Bronchial epithelial cell (primary cell): ENCODE measurements around the gene PCGF1. TPM values are rescaled to one million over a fixed set of nuclear protein-coding genes. Genes with fewer than 3 reads are reported as not detected.
"Not testable (repeated sequence)": the region's sequence is repeated elsewhere in the genome, so short reads cannot be mapped to it uniquely, and the experiment has no call there.

ENCODE experiments used
- DNase-seq: peaks from one replicate; pipeline ENCODE4 v3.0.0-alpha.2; 2010; ENCODE audit warnings: low read depth
- FAIRE-seq: peaks from 2 replicates; lab custom pipeline; 2011; peaks lifted over from hg19 to GRCh38; lab: Jason Lieb, UNC
- H3K27me3 ChIP-seq: 2 replicates; pipeline ENCODE4 v1.5.1; 2011; ENCODE audit warnings: low read length; ENCODE audit not compliant: control insufficient read depth, insufficient read depth
- H3K36me3 ChIP-seq: 2 replicates; pipeline ENCODE4 v1.5.1; 2011; ENCODE audit warnings: low read length; ENCODE audit not compliant: control insufficient read depth, insufficient read depth
- H3K4me3 ChIP-seq: 2 replicates; pipeline ENCODE4 v1.5.1; 2011; ENCODE audit warnings: mild to moderate bottlenecking, low read depth, low read length, control low read depth
- CTCF ChIP-seq: IDR thresholded peaks from 2 replicates; pipeline ENCODE4 v1.5.1; 2011; ENCODE audit warnings: mild to moderate bottlenecking, moderate library complexity, low read length, control low read depth, inconsistent platforms; ENCODE audit not compliant: insufficient read depth, severe bottlenecking
- total RNA-seq: library from RNA; depleted of rRNA; stranded (reverse); fragments of >200 nt; gene quantifications from 2 replicates; pipeline ENCODE4 v1.2.1, GENCODE V29; 2014

PCGF1 gene
- total RNA-seq, 1 donor from 2014 or later: 35.5 TPM

- Histone ChIP-seq H3K4me3 (no peak overlapping the region), H3K27me3 (no peaks in the 10 kb centered on the region), H3K36me3 (peaks cover 6% of the 10 kb centered on the region)
- DNase-seq (no peak), FAIRE-seq (no peak)
- TF ChIP-seq CTCF: no peak
Observed at GRCh38 chr2:74486141-74486540, 21.4 kb downstream of the PCGF1 start.

- peak overlapping the region; percentile 91 for H3K4me3 ChIP-seq
- not testable (repeated sequence) for H3K36me3 ChIP-seq, DNase-seq, FAIRE-seq, H3K27me3 ChIP-seq
Observed at GRCh38 chr2:74483675-74484164, 23.8 kb downstream of the PCGF1 start.

- Histone ChIP-seq H3K27me3 (no peaks in the 10 kb centered on the region), H3K4me3 (peak within 1 kb of the TSS; percentile 91), H3K36me3 (peaks cover 6% of the 10 kb centered on the region)
- FAIRE-seq (no peak), DNase-seq (peak; percentile 89)
- peak; percentile 95 for TF ChIP-seq CTCF
Observed at GRCh38 chr2:74482801-74483674, 24.5 kb downstream of the PCGF1 start, which contains the start of the genes CCDC142 and TTC31. Gene CCDC142, minus strand, starts transcription at chr2:74482998. Its CDS starts 161 bp downstream, at chr2:74482837. Gene TTC31, plus strand, starts transcription at chr2:74483081. Its CDS starts 15 bp downstream, at chr2:74483096.

- DNase-seq (peak; percentile 22), FAIRE-seq (no peak)
- H3K36me3 ChIP-seq: peaks cover 6% of the 10 kb centered on the region
Observed at GRCh38 chr2:74481961-74482800, 25.3 kb downstream of the PCGF1 start.

GRCh38 chr2:74481431-74481830, 26.1 kb downstream of the PCGF1 start:
- no peak for DNase-seq
- no peaks in the 10 kb centered on the region for H3K27me3 ChIP-seq
- no peak for FAIRE-seq
- no peak for TF ChIP-seq CTCF
- H3K36me3 ChIP-seq: peaks cover 8% of the 10 kb centered on the region
- H3K4me3 ChIP-seq: peak overlapping the region; percentile 91

More at GRCh38 chr2:74481961-74482800, 25.3 kb downstream of the PCGF1 start:
- TF ChIP-seq CTCF: no peak
- peak overlapping the region; percentile 91 for H3K4me3 ChIP-seq
- no peaks in the 10 kb centered on the region for H3K27me3 ChIP-seq
